H1 (cell line): Measurements from ENCODE around the gene ABHD6. TPM values are rescaled to one million over a fixed set of nuclear protein-coding genes. Genes with fewer than 3 reads are reported as not detected.
A peak's percentile ranks its signal among the peaks of the same experiment; 100 is the strongest.

Experiments used
- ATF2 ChIP-seq: IDR thresholded peaks from 2 replicates; pipeline ENCODE4 v1.6.1; 2012; ENCODE audit warnings: low read length, inconsistent platforms
- CBX5 ChIP-seq: fragments of 300-800, 300-1000 bp; sonication (generic); IDR thresholded peaks from 2 replicates; pipeline ENCODE4 v1.7.1; 2016; ENCODE audit warnings: antibody characterized with exemption, low read length, low read depth
- CHD2 ChIP-seq: IDR thresholded peaks from 2 replicates; pipeline ENCODE4 v1.6.1; 2012; ENCODE audit warnings: low read length, improper control_type of control experiment
- EZH2 ChIP-seq: fragments of 200-600 bp; sonication (generic); IDR thresholded peaks from 2 replicates; pipeline ENCODE4 v1.7.1; 2012; ENCODE audit warnings: low read depth, mild to moderate bottlenecking, moderate library complexity, low read length, inconsistent platforms; ENCODE audit not compliant: severe bottlenecking
- polyA plus RNA-seq, 7 experiments: library from polyadenylated mRNA; depleted of rRNA in 3 of 7; stranded (reverse) in 5 of 7; unstranded in 2 of 7; fragments of >200 nt in 5 of 7; fragments of 200-250 nt in 2 of 7; gene quantifications; 1 replicate in 5 of 7; 2 replicates in 1 of 7; 4 replicates in 1 of 7; pipeline versions ENCODE4 v1.2.1 to v1.2.3, GENCODE V29; 2011 to 2013; ENCODE audit warnings: missing spikeins in 2 of 7, mixed read lengths in 2 of 7
- total RNA-seq: library from RNA; stranded (reverse); fragmentation: NEBNext Ultra II Directional; extraction: Animal tissue kit (Norgen Biotek cat#: 25700); gene quantifications from 2 replicates; pipeline ENCODE4 v1.2.1, GENCODE V29; 2021
- TF ChIP-seq, protein P1 (sequence below): IDR thresholded peaks from 2 replicates; pipeline ENCODE4 v1.6.1; 2012; ENCODE audit warnings: inconsistent platforms

The ABHD6 gene
- total and polyA plus RNA-seq, 2 of the 8 experiments (the other 6 are each of a cell fraction or from before 2014, with no cell fraction given), result 5.9 to 6.6 TPM

DNA sequence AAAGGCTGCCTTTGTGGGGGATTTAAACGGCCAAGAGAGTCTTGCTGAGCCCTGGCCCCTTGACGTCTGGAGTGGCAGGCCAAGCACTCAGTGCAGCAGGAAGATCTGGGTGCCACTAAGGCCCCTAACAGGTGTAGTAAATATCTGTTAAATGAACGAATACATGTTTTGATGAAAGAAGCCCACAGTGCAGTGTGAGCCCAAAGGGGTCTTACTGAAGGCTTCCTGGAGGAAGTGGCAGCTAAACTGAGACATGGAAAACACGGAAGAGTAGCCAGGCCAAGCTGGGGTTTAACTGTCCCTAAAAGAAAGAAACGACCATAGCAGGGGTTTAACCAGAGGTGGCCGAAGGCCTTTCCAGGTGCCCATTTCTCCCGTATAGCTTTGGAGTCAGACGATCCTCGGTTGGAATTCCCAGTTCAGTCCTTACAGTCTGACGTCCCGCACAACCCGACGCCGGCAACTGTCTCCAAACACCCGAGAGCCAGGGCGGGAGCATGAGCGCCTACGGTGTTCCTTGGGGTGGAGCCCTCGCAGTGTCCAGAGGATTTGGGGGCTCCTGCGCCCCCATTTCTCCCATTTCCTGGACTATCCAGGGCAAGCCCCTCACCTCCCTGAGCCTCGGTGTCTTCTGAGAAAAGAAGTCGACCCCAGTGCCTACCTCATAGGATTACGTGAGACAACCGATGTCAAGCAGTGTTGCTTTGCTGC is 910 bp upstream of the ABHD6 start (continued):
- TF ChIP-seq ATF2, result no peak
- TF ChIP-seq EZH2, result peak; percentile 23
- no peak for TF ChIP-seq CHD2
- no peak for TF ChIP-seq CBX5
- TF ChIP-seq, protein P1, sequence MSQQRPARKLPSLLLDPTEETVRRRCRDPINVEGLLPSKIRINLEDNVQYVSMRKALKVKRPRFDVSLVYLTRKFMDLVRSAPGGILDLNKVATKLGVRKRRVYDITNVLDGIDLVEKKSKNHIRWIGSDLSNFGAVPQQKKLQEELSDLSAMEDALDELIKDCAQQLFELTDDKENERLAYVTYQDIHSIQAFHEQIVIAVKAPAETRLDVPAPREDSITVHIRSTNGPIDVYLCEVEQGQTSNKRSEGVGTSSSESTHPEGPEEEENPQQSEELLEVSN, result no peak
